ENCODE results near the gene HIP1R.
"Not testable (repeated sequence)": the region's sequence is repeated elsewhere in the genome, so short reads cannot be mapped to it uniquely, and the experiment has no call there.

Gene HIP1R

DNA sequence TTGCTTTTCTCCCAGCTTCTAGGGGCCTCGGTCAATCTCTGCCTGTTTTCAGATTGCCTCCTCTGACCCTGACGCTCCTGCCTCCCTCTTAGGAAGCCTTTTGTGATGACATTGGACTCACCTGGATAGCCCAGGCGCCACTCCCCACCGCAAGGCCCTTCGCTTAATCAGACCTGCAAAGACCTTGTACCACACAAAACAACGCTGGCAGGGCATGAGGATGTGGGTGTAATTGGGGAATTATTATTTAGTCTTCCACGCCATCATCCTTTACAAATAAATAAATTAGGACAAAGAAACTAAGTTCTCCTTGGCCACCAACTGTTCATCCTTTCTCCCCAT is 68.4 kb downstream of the HIP1R start:
- H3K4me3 Mint-ChIP-seq = no peak overlapping the region
- peaks cover 2% of the 10 kb centered on the region for H3K9me3 Mint-ChIP-seq
- H3K27ac Mint-ChIP-seq = no peak overlapping the region
- TF ChIP-seq, protein P1, sequence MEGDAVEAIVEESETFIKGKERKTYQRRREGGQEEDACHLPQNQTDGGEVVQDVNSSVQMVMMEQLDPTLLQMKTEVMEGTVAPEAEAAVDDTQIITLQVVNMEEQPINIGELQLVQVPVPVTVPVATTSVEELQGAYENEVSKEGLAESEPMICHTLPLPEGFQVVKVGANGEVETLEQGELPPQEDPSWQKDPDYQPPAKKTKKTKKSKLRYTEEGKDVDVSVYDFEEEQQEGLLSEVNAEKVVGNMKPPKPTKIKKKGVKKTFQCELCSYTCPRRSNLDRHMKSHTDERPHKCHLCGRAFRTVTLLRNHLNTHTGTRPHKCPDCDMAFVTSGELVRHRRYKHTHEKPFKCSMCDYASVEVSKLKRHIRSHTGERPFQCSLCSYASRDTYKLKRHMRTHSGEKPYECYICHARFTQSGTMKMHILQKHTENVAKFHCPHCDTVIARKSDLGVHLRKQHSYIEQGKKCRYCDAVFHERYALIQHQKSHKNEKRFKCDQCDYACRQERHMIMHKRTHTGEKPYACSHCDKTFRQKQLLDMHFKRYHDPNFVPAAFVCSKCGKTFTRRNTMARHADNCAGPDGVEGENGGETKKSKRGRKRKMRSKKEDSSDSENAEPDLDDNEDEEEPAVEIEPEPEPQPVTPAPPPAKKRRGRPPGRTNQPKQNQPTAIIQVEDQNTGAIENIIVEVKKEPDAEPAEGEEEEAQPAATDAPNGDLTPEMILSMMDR (IDR thresholded peaks at IDR 0.05; ENCODE audit: unreplicated experiment in 3 of 3) = no peak
- peaks cover 15% of the 10 kb centered on the region for H3K27me3 Mint-ChIP-seq (ENCODE audit: low read depth)
- H3K36me3 Mint-ChIP-seq (ENCODE audit: low read depth) = no peaks in the 10 kb centered on the region
- peaks cover 7% of the 10 kb centered on the region for H3K4me1 Mint-ChIP-seq

DNA sequence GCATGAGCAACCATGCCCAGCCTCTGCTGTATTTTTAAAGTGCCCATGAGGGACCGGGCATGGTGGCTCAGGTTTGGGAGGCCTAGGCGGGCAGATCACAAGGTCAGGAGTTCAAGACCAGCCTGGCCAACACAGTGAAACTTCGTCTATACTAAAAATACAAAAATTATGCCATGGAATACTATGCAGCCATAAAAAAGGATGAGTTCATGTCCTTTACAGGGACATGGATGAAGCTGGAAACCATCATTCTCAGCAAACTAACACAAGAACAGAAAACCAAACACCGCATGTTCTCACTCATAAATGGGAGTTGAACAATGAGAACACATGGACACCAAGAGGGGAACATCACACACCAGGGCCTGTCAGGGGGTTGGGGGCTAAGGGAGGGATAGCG is 70.0 kb downstream of the HIP1R start:
- H3K4me3 Mint-ChIP-seq; H3K27ac Mint-ChIP-seq; H3K36me3 Mint-ChIP-seq (ENCODE audit: low read depth); H3K9me3 Mint-ChIP-seq: not testable (repeated sequence)
- Mint-ChIP-seq H3K4me1 (peaks cover 14% of the 10 kb centered on the region), H3K27me3 (ENCODE audit: low read depth) (peaks cover 13% of the 10 kb centered on the region)

DNA sequence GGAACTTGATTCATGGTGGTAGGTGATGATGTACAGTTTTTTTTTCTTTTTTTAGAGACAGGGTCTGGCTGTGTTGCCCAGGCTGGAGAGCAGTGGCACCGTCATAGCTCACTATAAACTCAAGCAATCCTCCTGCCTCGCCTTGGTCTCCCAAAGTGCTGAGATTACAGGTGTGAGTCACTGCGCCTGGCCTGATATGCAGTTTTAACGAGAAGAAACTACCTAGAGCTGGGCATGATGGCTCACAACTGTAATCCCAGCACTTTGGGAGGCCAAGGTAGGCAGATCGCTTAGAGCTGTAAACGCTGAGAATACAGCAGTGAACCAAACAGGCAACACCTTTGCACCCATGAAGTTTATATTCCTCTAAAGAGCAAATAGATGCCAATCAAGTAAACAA is 73.7 kb downstream of the HIP1R start:
- TF ChIP-seq, protein P1 (IDR thresholded peaks at IDR 0.05; ENCODE audit: unreplicated experiment in 3 of 3) = no peak
- Mint-ChIP-seq H3K27ac (no peak overlapping the region), H3K4me3 (no peak overlapping the region), H3K27me3 (ENCODE audit: low read depth) (peaks cover 4% of the 10 kb centered on the region), H3K9me3 (peaks cover 2% of the 10 kb centered on the region), H3K4me1 (peaks cover 17% of the 10 kb centered on the region), H3K36me3 (ENCODE audit: low read depth) (no peaks in the 10 kb centered on the region)

DNA sequence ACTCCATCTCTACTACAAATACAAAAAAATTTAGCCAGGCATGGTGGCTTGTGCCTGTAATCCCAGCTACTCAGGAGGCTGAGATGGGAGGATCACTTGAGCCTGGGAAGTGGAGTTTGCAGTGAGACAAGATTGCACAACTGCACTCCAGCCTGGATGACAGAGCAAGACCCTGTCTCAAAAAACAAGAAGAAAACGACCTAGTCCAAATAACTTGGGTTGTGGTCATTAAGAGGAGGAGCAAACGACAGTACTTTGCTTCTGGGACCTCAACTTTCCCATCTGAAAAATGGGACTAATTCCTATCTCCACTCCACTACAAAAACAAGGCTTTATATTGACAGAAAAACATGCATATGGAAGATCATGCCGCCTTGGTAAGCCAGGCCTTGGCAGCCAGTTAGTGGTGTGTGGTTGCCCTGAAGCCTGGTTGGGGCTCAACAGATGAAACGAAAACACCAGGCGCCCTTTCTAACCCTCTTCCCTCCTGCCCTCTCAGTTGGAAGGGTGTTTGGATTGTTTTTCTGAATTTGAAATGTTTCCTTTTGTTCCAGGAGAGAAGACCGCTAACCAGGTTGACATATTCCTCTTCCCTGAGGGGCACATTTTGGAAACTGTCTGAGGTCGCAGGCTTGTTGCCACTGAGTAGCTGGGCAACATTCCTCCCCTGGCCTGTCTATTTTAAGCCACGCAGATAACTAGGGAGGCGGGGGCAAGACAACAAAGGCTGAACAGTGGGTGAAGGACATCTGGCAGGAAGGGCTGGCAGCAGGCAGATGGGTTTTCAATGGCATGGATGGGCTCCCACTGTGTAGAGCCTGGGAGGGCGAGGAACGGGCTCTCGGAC is 74.4 kb downstream of the HIP1R start:
- peaks cover 17% of the 10 kb centered on the region for H3K4me1 Mint-ChIP-seq
- H3K27me3 Mint-ChIP-seq (ENCODE audit: low read depth) = peaks cover 4% of the 10 kb centered on the region
- TF ChIP-seq, protein P1 (IDR thresholded peaks at IDR 0.05; ENCODE audit: unreplicated experiment in 3 of 3) = no peak

More for the DNA sequence above, 74.4 kb downstream of the HIP1R start:
- no peak overlapping the region for H3K4me3 Mint-ChIP-seq
- no peaks in the 10 kb centered on the region for H3K36me3 Mint-ChIP-seq (ENCODE audit: low read depth)
- peaks cover 2% of the 10 kb centered on the region for H3K9me3 Mint-ChIP-seq
- H3K27ac Mint-ChIP-seq = peak overlapping the region in 1 of 3 experiments; percentile 18
